HepG2 (cell line): Measurements from ENCODE around the gene FAM114A2. TPM values are rescaled to one million over a fixed set of nuclear protein-coding genes. Genes with fewer than 3 reads are reported as not detected.

ENCODE experiments used
- IKZF5 ChIP-seq: IDR thresholded peaks from 2 replicates; pipeline ENCODE4 v1.6.1; 2018; ENCODE audit warnings: missing genetic modification reagents, mild to moderate bottlenecking, missing compliant biosample characterization
- PRDM15 ChIP-seq: sonication (generic); formaldehyde crosslinking; IDR thresholded peaks from 2 replicates; pipeline ENCODE4 v1.4.0; 2020; ENCODE audit warnings: missing genetic modification reagents
- SIX4 ChIP-seq: sonication (generic); formaldehyde crosslinking; IDR thresholded peaks from 2 replicates; pipeline ENCODE4 v1.4.0; 2020; ENCODE audit warnings: missing genetic modification reagents
- USF2 ChIP-seq, 2 experiments: sonication (generic) in 1 of 2; formaldehyde crosslinking in 1 of 2; IDR thresholded peaks; 2 replicates each; pipeline versions ENCODE4 v1.5.1 to v1.6.1; 2011 to 2020; ENCODE audit warnings: borderline replicate concordance in 1 of 2, low read depth in 1 of 2, low read length in 1 of 2, mild to moderate bottlenecking in 1 of 2, missing genetic modification reagents in 1 of 2, moderate library complexity in 1 of 2
- ZBTB43 ChIP-seq: sonication (generic); formaldehyde crosslinking; conservative IDR thresholded peaks from 2 replicates; pipeline ENCODE4 v1.4.0; 2020; ENCODE audit warnings: missing genetic modification reagents
- ZBTB7B ChIP-seq: sonication (generic); formaldehyde crosslinking; IDR thresholded peaks from 2 replicates; pipeline ENCODE4 v1.4.0; 2020; ENCODE audit warnings: missing genetic modification reagents
- ZKSCAN8 ChIP-seq: IDR thresholded peaks from 2 replicates; pipeline ENCODE4 v1.6.1; 2016; ENCODE audit warnings: borderline replicate concordance, missing genetic modification reagents, missing compliant biosample characterization
- ZNF407 ChIP-seq: sonication (generic); formaldehyde crosslinking; IDR thresholded peaks from one replicate; pipeline ENCODE4 v1.5.1; 2020; ENCODE audit warnings: mild to moderate bottlenecking, missing genetic modification reagents; ENCODE audit errors: not compliant biosample characterization
- ZNF841 ChIP-seq: sonication (generic); formaldehyde crosslinking; IDR thresholded peaks from 2 replicates; pipeline ENCODE4 v1.8.1; 2023; ENCODE audit warnings: missing genetic modification reagents, borderline replicate concordance
- polyA plus RNA-seq, 8 experiments: library from polyadenylated mRNA; depleted of rRNA in 3 of 8; stranded (reverse) in 7 of 8; unstranded in 1 of 8; fragments of >200 nt; fragmentation: Illumina TruSeq in 4 of 8; extraction: Trizol in 4 of 8; gene quantifications; 2 replicates each; pipeline versions ENCODE4 v1.2.1 to v1.2.3, GENCODE V29; 2011 to 2016; ENCODE audit warnings: low read depth in 4 of 8, missing spikeins in 1 of 8, mixed read lengths in 1 of 8; ENCODE audit not compliant: insufficient read depth in 1 of 8
- total RNA-seq, 5 experiments: library from RNA; depleted of rRNA; stranded (reverse); fragments of >200 nt; fragmentation: Illumina TruSeq; extraction: Trizol; gene quantifications; 2 replicates each; pipeline ENCODE4 v1.2.3, GENCODE V29; 2016; ENCODE audit warnings: low read depth in 1 of 5

Gene FAM114A2
- total and polyA plus RNA-seq, 2 of the 13 experiments (the other 11 are each of a cell fraction or from before 2014, with no cell fraction given): 6.9 to 11.4 TPM

- no peak for TF ChIP-seq PRDM15 (CRISPR knock-in tag)
- peak; percentile 70; the same call in 1 of the 2 replicates for TF ChIP-seq SIX4 (CRISPR knock-in tag)
- TF ChIP-seq ZBTB7B (CRISPR knock-in tag): peak; percentile 54; the same call in 1 of the 2 replicates
- no peak for TF ChIP-seq ZNF841 (CRISPR knock-in tag)
- TF ChIP-seq ZNF407 (CRISPR knock-in tag): peak; percentile 95
- no peak for TF ChIP-seq USF2 (IDR thresholded peaks at IDR 0.05; ENCODE audit: low read depth, low read length)
- TF ChIP-seq USF2 (CRISPR knock-in tag; IDR thresholded peaks at IDR 0.05; ENCODE audit: borderline replicate concordance): no peak; the same call in 1 of the 2 replicates
- TF ChIP-seq ZKSCAN8 (CRISPR knock-in tag): peak; percentile 71; the same call in 1 of the 2 replicates
- peak; percentile 57; the same call in 1 of the 2 replicates for TF ChIP-seq IKZF5 (CRISPR knock-in tag)
- no peak for TF ChIP-seq ZBTB43 (CRISPR knock-in tag)
Measured at GRCh38 chr5:154038707-154039457, at the start of gene FAM114A2, which contains the start of gene MFAP3 (continued).
